SH-SY5Y (cell line): ENCODE data around the gene LRRC55.

Experiments
- GATA2 ChIP-seq: IDR thresholded peaks from 2 replicates; pipeline ENCODE4 v1.6.1; 2011; ENCODE audit warnings: mild to moderate bottlenecking, low read depth, low read length
- GATA3 ChIP-seq: IDR thresholded peaks from 2 replicates; pipeline ENCODE4 v1.6.1; 2011; ENCODE audit warnings: low read depth, mild to moderate bottlenecking, low read length, moderate library complexity

DNA sequence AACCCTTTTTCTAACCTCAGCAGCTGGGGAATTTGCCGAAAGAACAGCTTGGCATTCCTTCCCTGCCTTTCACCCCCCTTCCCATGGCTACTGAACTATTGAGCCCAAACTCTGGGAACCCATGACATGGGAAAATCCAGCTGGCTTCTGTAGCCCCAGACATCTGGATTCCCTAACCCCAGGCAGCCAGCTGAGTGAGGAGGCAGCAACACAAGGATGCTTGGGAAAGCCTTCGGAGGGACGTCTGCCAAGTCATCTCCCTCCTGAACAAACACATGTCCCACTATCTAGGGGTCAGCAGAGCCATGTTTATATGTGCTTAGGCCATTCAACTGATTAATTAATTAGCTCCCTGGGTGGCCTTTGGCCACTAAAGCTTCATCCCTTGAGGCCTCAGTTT is 21.6 kb downstream of the LRRC55 start:
- TF ChIP-seq GATA2: no peak
- TF ChIP-seq GATA3: no peak
